Choroid plexus epithelial cell (primary cell): ENCODE measurements around the gene BZW2.

Experiments used
- DNase-seq: peaks from one replicate; pipeline ENCODE4 v3.0.0-alpha.2; 2010; ENCODE audit warnings: low read depth
- H3K4me3 ChIP-seq: 2 replicates; pipeline ENCODE4 v1.5.1; 2011; ENCODE audit warnings: low read depth, mild to moderate bottlenecking, control low read depth, low read length, moderate library complexity
- TF ChIP-seq, protein P1 (sequence below): conservative IDR thresholded peaks from 2 replicates; pipeline ENCODE4 v1.5.1; 2011; ENCODE audit warnings: low read depth, mild to moderate bottlenecking, control low read depth, inconsistent platforms, low read length, moderate library complexity

The BZW2 gene

DNA sequence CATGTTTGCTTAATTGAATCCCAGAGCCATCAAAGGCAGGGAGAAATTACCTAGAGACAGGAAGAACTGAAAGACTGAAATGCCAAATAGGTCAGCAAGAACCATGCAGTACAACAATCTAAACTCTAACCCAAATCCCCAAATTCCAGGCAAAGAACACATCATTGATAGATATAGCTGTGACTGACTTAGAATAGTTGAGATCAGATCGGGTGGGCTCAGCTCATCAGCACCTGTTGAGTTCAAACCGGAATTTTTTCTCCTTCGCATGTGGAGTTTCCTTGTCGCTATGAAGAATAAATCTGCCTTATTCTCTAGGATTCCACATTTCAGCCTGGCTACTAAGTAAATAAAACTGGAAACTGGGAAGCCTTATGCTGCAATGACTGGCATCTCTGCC lies 1.8 kb upstream of the BZW2 start:
- DNase-seq, result no peak
- H3K4me3 ChIP-seq, result peak overlapping the region; percentile 80
- TF ChIP-seq, protein P1, sequence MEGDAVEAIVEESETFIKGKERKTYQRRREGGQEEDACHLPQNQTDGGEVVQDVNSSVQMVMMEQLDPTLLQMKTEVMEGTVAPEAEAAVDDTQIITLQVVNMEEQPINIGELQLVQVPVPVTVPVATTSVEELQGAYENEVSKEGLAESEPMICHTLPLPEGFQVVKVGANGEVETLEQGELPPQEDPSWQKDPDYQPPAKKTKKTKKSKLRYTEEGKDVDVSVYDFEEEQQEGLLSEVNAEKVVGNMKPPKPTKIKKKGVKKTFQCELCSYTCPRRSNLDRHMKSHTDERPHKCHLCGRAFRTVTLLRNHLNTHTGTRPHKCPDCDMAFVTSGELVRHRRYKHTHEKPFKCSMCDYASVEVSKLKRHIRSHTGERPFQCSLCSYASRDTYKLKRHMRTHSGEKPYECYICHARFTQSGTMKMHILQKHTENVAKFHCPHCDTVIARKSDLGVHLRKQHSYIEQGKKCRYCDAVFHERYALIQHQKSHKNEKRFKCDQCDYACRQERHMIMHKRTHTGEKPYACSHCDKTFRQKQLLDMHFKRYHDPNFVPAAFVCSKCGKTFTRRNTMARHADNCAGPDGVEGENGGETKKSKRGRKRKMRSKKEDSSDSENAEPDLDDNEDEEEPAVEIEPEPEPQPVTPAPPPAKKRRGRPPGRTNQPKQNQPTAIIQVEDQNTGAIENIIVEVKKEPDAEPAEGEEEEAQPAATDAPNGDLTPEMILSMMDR, result no peak

DNA sequence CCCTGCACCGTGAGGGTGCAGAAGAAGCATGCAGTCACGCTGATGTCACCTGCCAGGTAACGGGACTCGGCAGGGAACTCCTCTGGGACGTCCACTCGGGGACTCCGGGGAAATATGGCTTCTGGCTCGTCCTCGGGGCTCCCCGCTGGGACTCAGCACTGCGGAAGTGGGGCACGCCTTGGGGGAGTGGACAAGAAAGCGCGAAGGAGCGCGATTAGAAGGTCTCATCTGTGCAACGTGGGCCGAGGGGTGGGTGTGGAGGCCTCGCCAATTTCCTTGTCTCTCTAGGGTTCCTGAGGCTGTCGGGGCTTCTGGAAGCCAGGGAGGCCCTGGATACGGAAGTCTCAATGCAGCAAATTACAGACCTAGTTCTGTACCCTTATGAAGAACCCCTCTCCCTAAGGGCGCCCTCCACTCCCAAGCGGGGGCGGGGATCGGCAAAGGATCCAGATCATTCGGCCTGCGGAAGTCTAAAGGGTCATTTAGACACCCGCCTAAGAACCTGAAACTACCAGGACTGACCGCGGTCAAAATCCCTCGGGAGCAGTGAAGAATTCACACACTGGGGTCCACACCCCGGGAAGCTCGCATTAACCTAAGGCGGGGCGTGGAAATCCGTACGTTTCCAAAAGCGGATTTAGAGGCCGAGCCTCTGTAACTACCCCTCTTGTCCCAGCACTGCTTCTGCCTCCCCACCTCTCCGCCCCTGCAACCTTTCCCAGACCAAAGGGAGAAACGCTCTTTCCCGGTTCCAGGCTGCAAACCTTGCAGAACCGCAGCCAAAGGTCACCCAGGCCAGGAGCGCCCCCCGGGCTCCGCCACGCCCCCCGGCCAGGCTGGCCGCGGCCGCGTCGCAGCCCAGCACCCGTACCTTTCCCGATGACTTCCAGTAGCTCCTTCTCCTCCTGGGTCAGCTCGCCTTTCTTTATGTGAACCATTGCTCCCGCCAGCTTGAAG lies 1.1 kb upstream of the BZW2 start:
- TF ChIP-seq, protein P1, result no peak
- peak; percentile 61 for DNase-seq
- peak overlapping the region; percentile 80 for H3K4me3 ChIP-seq

DNA sequence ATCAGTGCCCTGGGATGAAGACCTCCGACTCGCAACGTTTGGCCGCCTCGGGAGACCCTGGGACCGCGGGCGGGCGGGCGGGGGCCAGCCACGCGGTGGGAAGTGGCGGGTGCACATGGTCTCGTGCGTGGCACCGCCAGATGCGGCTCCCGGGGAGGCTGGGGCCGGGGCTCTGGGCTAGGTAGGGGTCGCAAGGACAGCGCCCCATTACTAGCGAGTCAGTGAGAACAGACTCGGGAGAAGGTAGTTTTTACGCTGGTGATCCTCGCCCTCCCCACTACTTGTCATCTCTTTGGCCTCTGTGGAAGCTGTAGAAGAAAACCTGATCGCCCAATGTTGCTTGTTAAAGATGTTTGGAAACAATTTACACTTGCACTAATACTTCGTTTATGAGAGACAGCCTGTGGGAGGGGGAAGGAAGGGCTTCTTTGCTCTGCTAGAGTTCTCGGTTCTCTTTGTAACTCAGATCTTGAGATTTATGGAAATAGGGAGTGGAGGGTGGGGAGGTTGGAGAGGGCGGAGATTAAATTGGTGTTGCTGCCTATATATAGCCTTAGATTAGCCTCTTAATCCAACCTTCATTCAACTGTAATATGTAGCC lies 591 bp downstream of the BZW2 start:
- H3K4me3 ChIP-seq, result peak overlapping the region; percentile 93
- DNase-seq, result peak; percentile 21
- TF ChIP-seq, protein P1, result no peak

DNA sequence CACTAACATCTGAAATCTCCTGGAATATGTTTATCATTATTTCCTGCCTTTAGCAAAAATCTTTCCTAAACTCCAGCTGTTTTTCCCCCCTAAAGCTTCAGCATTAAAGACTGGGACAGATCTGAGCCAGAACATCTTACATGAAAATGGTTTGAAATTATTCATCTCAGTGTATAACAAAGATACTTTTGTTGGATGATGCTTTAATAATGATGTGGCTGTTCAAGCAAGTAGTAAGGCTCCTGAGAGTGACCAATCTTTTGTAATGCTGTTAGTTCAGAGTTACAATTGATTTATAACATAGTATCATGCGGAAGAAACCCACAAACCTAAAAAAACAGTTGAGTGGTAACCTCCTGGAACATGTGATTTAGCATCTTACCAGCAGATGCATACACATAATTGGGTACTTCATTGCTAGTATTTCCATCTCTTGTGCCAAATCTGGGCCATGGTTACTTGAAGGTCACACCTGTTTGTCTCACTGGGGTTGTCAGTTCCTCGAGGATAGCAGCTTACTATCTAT lies 1.5 kb downstream of the BZW2 start:
- H3K4me3 ChIP-seq, result peak overlapping the region; percentile 93
- DNase-seq, result no peak
- TF ChIP-seq, protein P1, result no peak

DNA sequence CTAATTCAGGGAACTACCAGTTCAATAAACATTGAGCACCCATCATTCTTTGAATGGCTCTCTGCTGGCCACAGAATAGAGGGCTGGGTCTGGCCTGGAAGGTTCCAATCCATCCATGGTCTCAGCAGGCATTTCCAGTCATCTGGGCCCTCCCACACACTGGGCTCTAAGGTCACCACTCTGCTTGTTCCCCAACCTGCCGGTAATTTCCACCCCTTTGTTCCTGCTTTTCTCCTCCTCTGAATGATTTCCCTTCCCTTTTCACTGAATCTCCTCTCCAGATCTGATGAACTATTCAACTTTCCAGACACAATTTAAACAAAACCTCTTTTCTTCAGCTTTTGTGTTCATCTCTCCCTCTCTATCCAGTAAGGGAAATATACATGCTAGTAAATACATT lies 2.6 kb downstream of the BZW2 start:
- H3K4me3 ChIP-seq, result no peak overlapping the region
- TF ChIP-seq, protein P1, result no peak
- DNase-seq, result no peak

DNA sequence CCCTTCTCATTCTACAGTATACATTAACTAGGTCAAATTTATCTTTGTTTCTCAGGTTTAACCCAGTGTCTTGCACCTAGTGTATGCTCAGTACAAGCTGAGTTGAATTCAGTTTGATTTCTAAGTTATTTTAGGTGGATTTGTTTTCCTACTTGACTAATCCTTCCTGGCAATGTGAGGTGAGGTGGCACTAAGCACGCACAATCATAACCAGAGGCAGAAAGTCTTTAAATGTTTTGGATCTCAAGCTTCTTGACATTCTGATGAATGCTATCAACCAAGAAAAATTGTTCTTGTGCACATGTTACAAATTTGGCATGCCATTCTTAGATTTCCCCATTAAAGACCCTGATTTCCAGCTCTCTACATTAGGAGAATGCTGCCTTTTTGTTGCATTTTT lies 3.2 kb downstream of the BZW2 start:
- no peak overlapping the region for H3K4me3 ChIP-seq
- DNase-seq, result peak; percentile 21
- TF ChIP-seq, protein P1, result no peak
